IPS-20b (cell line): ENCODE measurements around the gene NFYC.

Source experiments
- H3K27ac ChIP-seq: one replicate; pipeline ENCODE4 v1.5.1; 2013; ENCODE audit warnings: low read length
- H3K27me3 ChIP-seq: 2 replicates; pipeline ENCODE4 v1.6.1; 2013; ENCODE audit warnings: mild to moderate bottlenecking, low read length, inconsistent platforms; ENCODE audit not compliant: insufficient read depth
- H3K36me3 ChIP-seq: 2 replicates; pipeline ENCODE4 v1.6.1; 2013; ENCODE audit warnings: low read depth, mild to moderate bottlenecking, inconsistent platforms, low read length, moderate library complexity; ENCODE audit not compliant: insufficient read depth
- H3K4me1 ChIP-seq: 2 replicates; pipeline ENCODE4 v1.6.1; 2013; ENCODE audit warnings: mild to moderate bottlenecking, control low read depth, inconsistent platforms, low read length, moderate library complexity; ENCODE audit not compliant: insufficient read depth
- H3K4me3 ChIP-seq: 2 replicates; pipeline ENCODE4 v1.5.1; 2013; ENCODE audit warnings: mild to moderate bottlenecking, low read length, inconsistent platforms
- H3K9ac ChIP-seq: 2 replicates; pipeline ENCODE4 v1.6.1; 2013; ENCODE audit warnings: low read depth, mild to moderate bottlenecking, inconsistent platforms, low read length, moderate library complexity
- H3K9me3 ChIP-seq: 2 replicates; pipeline ENCODE4 v1.6.1; 2013; ENCODE audit warnings: mild to moderate bottlenecking, low read depth, low read length, inconsistent platforms; ENCODE audit not compliant: insufficient read depth

Gene NFYC

GRCh38 chr1:40755067-40755466 is 63.6 kb downstream of the NFYC start:
- Histone ChIP-seq H3K27me3 (no peaks in the 10 kb centered on the region), H3K4me1 (no peaks in the 10 kb centered on the region), H3K9me3 (no peaks in the 10 kb centered on the region), H3K4me3 (no peak overlapping the region), H3K36me3 (peaks cover 100% of the 10 kb centered on the region), H3K27ac (no peak overlapping the region), H3K9ac (no peak overlapping the region)

- no peaks in the 10 kb centered on the region for H3K27me3 ChIP-seq
- peaks cover 100% of the 10 kb centered on the region for H3K36me3 ChIP-seq
- no peaks in the 10 kb centered on the region for H3K4me1 ChIP-seq
- H3K27ac ChIP-seq: no peak overlapping the region
- no peak overlapping the region for H3K4me3 ChIP-seq
- H3K9me3 ChIP-seq: no peaks in the 10 kb centered on the region
- no peak overlapping the region for H3K9ac ChIP-seq
These were observed 65.0 kb downstream of the NFYC start for GRCh38 chr1:40756523-40756922.

DNA sequence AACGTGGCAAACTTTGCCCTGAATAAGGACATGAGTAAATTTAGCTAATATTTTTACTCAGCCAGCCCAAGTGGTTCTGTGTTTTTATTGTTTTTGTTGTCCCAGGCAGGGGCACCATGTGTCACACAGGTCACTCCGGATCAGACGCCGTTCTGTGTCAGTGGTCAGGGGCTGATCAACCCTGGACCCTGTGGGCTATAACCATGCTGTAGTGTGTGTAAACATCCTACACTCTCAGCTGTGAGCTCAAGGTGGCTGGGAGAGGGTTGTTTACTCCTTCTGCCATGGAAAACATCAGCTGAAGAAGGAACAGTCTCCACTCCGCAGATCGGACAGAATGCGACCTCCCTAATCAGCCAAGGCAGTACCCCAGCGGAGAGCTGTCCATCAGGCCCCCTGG is 65.6 kb downstream of the NFYC start:
- Histone ChIP-seq H3K36me3 (peaks cover 100% of the 10 kb centered on the region), H3K9me3 (no peaks in the 10 kb centered on the region), H3K4me3 (no peak overlapping the region), H3K4me1 (no peaks in the 10 kb centered on the region), H3K27ac (no peak overlapping the region), H3K27me3 (no peaks in the 10 kb centered on the region), H3K9ac (no peak overlapping the region)

- Histone ChIP-seq H3K36me3 (peaks cover 98% of the 10 kb centered on the region), H3K4me1 (no peaks in the 10 kb centered on the region), H3K27ac (no peak overlapping the region), H3K4me3 (no peak overlapping the region), H3K9ac (no peak overlapping the region), H3K27me3 (no peaks in the 10 kb centered on the region), H3K9me3 (no peaks in the 10 kb centered on the region)
These were observed 66.5 kb downstream of the NFYC start for GRCh38 chr1:40758004-40758403.

DNA sequence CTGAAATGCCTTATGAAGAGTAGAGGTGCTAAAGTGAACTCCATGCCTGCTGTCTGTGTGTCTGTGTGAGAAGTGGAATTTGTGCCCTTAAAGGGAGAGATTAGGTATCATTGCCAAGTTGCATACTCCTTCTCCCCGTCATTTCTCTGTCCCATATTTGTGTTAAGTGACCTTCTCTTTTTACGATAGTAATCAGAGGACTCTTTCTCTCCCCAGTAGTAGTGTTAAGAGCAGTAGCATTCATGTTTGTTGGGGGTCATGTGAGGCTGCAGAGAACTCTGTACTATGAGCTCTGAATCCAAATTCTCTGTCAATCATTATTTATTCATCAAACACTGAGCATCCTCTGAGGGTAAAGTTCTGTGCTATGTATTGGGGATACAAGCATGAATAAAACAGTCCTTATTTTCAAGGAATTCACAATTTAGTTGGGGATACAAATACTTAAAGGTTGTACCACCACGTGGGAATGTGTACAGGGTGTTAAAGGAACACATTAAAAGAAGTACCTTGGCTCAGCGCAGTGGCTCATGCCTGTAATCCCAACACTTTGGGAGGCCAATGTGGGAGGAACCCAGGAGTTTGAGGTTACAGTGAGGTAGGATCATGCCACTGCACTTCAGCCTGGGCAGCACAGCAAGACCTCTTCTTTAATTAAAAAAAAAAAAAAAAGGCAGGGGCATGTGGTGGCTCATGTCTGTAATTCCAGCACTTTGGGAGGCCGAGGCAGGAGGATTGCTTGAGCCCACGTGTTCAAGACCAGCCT is 67.3 kb downstream of the NFYC start:
- no peak overlapping the region for H3K9ac ChIP-seq
- no peak overlapping the region for H3K27ac ChIP-seq
- peaks cover 97% of the 10 kb centered on the region for H3K36me3 ChIP-seq
- no peaks in the 10 kb centered on the region for H3K4me1 ChIP-seq
- no peak overlapping the region for H3K4me3 ChIP-seq
- H3K27me3 ChIP-seq: no peaks in the 10 kb centered on the region
- no peaks in the 10 kb centered on the region for H3K9me3 ChIP-seq

- no peaks in the 10 kb centered on the region for H3K9me3 ChIP-seq
- H3K4me3 ChIP-seq: no peak overlapping the region
- no peaks in the 10 kb centered on the region for H3K4me1 ChIP-seq
- H3K36me3 ChIP-seq: peaks cover 97% of the 10 kb centered on the region
- no peaks in the 10 kb centered on the region for H3K27me3 ChIP-seq
- H3K9ac ChIP-seq: no peak overlapping the region
- no peak overlapping the region for H3K27ac ChIP-seq
These were observed 69.5 kb downstream of the NFYC start for GRCh38 chr1:40760984-40761383.

DNA sequence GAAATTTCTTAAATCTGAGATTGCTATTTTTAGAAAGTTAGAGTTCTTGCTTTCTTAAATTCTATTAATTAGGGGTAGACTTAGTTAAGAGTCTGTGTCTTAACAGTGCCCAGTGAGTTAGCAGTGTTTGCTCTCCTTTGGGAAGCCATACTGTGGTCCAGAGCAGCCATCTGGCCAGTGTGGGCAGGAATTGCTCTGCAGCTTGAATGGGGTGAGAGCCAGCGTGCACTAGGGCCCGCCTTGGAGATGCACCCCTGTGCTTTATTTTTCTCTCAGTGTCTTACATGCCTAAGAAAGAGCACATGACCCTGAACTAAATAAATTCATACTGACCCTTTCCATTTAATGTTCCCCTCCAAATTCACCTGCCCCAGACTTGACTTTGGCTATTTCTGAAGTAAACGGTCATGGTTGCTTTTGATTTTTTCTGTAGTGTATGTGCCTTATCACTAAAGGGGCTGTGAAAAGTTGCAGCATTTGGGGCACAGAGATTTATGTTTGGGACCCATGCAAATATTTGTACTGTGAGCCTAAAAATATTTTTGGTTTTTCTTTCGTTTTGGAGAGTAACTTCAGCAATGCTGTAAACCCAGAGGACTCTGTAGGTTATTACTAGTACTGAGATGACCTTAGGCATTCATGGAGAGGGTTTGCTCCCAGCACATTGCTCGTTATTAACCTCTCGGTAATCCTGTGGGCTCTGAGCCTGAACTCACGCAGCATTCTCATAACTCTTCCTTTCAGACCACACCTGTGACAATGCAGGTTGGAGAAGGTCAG is 70.8 kb downstream of the NFYC start:
- Histone ChIP-seq H3K9ac (no peak overlapping the region), H3K9me3 (no peaks in the 10 kb centered on the region), H3K36me3 (peaks cover 97% of the 10 kb centered on the region), H3K27ac (no peak overlapping the region), H3K4me3 (no peak overlapping the region), H3K4me1 (no peaks in the 10 kb centered on the region), H3K27me3 (no peaks in the 10 kb centered on the region)

GRCh38 chr1:40763742-40764532 is 72.4 kb downstream of the NFYC start:
- Histone ChIP-seq H3K4me3 (no peak overlapping the region), H3K27me3 (no peaks in the 10 kb centered on the region), H3K27ac (no peak overlapping the region), H3K36me3 (peaks cover 97% of the 10 kb centered on the region), H3K9ac (no peak overlapping the region), H3K9me3 (no peaks in the 10 kb centered on the region), H3K4me1 (no peaks in the 10 kb centered on the region)

DNA sequence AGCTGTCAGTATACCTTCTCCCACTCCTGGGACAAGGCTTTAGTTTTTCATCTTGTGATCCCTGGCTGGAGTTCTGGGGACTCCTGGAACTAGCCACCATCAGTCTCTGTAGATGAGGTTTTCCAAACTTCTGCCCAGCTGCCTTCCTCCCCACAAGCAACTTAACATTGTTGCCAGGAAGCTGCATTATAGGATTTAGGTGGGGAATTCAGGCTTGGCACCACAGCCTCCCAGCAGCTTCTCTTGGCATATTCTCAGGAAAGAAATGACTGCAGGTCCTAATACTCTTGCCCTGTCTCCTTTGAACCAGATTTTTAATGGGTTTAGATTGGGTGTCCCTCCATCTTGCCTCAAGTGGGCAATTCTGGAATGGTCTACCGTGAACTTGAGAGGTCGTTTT is 73.5 kb downstream of the NFYC start:
- no peak overlapping the region for H3K9ac ChIP-seq
- H3K4me3 ChIP-seq: no peak overlapping the region
- H3K27ac ChIP-seq: no peak overlapping the region
- no peaks in the 10 kb centered on the region for H3K4me1 ChIP-seq
- H3K9me3 ChIP-seq: no peaks in the 10 kb centered on the region
- H3K36me3 ChIP-seq: peaks cover 97% of the 10 kb centered on the region
- H3K27me3 ChIP-seq: no peaks in the 10 kb centered on the region

DNA sequence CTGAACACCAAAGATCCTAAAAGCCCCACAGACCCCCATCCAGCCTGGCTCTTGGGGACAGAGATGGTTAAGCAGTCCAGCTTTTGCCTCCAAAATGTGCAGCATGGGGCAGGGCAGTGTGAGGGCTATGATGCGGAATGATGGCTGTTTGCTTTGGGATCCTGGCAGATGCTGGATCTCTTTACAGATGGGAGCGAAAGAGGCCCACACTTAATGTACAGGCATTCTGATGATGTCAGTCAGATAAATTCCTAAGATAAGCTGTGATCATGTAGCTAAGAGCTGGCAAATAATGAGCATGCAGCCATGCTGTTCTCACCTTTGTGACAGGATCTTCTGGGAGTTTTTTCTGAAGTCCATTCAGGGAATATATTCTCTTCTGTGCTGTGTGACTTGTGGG is 74.5 kb downstream of the NFYC start:
- no peak overlapping the region for H3K9ac ChIP-seq
- peaks cover 97% of the 10 kb centered on the region for H3K36me3 ChIP-seq
- H3K4me3 ChIP-seq: no peak overlapping the region
- H3K4me1 ChIP-seq: no peaks in the 10 kb centered on the region; the same call in 1 of the 2 replicates
- H3K27ac ChIP-seq: no peak overlapping the region
- H3K9me3 ChIP-seq: no peaks in the 10 kb centered on the region
- no peaks in the 10 kb centered on the region for H3K27me3 ChIP-seq

DNA sequence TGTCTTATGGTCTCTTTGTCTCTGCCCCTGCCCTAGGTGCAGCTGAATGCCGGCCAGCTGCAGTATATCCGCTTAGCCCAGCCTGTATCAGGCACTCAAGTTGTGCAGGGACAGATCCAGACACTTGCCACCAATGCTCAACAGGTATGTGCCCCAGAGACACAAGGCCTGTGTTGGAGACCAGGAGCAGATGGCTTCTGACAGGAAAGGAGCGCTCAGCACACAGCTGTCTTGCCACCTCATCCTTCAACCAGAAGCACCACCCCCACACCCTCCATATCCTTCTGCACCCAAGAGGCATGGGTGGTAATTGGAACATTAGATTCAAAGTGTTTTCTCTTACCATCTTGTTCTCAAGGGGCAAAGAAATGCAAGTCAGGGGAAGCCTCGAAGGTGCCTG is 75.1 kb downstream of the NFYC start:
- no peaks in the 10 kb centered on the region for H3K9me3 ChIP-seq

More for the DNA sequence above, 75.1 kb downstream of the NFYC start:
- Histone ChIP-seq H3K4me1 (no peaks in the 10 kb centered on the region; the same call in 1 of the 2 replicates), H3K4me3 (no peak overlapping the region), H3K27me3 (no peaks in the 10 kb centered on the region), H3K9ac (no peak overlapping the region), H3K36me3 (peaks cover 97% of the 10 kb centered on the region), H3K27ac (no peak overlapping the region)
